Measurements from ENCODE around the gene EMD.
"Not testable (repeated sequence)": the region's sequence is repeated elsewhere in the genome, so short reads cannot be mapped to it uniquely, and the experiment has no call there.

EMD gene

GRCh38 chrX:154378799-154379568 is at the start of gene EMD:
Gene EMD, plus strand, starts transcription at chrX:154379295. Its CDS starts 190 bp downstream, at chrX:154379485.
- DNase-seq = peak; percentile 94

- no peak for DNase-seq
Observed at GRCh38 chrX:154332561-154332960, 46.5 kb upstream of the EMD start.

GRCh38 chrX:154333116-154333515 is 46.0 kb upstream of the EMD start:
- no peak for DNase-seq

GRCh38 chrX:154333837-154334271 is 45.2 kb upstream of the EMD start:
- no peak for DNase-seq

- DNase-seq = no peak
Observed at GRCh38 chrX:154334496-154334895, 44.6 kb upstream of the EMD start.

- DNase-seq = not testable (repeated sequence)
Observed at GRCh38 chrX:154341399-154342298, 37.4 kb upstream of the EMD start.

- not testable (repeated sequence) for DNase-seq
Observed at GRCh38 chrX:154343063-154343462, 36.0 kb upstream of the EMD start.

- not testable (repeated sequence) for DNase-seq
Observed at GRCh38 chrX:154343620-154344019, 35.5 kb upstream of the EMD start.

GRCh38 chrX:154348114-154348531 is 31.0 kb upstream of the EMD start:
- no peak for DNase-seq

- no peak for DNase-seq
Observed at GRCh38 chrX:154348646-154349358, 30.3 kb upstream of the EMD start.

GRCh38 chrX:154349359-154349935 is 29.6 kb upstream of the EMD start:
- DNase-seq = no peak

- no peak for DNase-seq
Observed at GRCh38 chrX:154349979-154350378, 29.1 kb upstream of the EMD start.

- DNase-seq = no peak
Observed at GRCh38 chrX:154350429-154351182, 28.5 kb upstream of the EMD start.

GRCh38 chrX:154351183-154352011 is 27.7 kb upstream of the EMD start:
- DNase-seq = no peak

GRCh38 chrX:154352012-154352401 is 27.1 kb upstream of the EMD start:
- no peak for DNase-seq

- DNase-seq = no peak
Observed at GRCh38 chrX:154352466-154352865, 26.6 kb upstream of the EMD start.

GRCh38 chrX:154353172-154353843 is 25.8 kb upstream of the EMD start:
- no peak for DNase-seq

- DNase-seq = no peak
Observed at GRCh38 chrX:154354013-154354412, 25.1 kb upstream of the EMD start.

- DNase-seq = no peak
Observed at GRCh38 chrX:154354516-154354915, 24.6 kb upstream of the EMD start.

GRCh38 chrX:154355094-154355775 is 23.9 kb upstream of the EMD start:
- no peak for DNase-seq
